ENCODE results near the gene DEPDC4. TPM values are rescaled to one million over a fixed set of nuclear protein-coding genes. Genes with fewer than 3 reads are reported as not detected.

DEPDC4 gene
- total RNA-seq, 4 donors from 2014 or later, result 1.2 TPM; not detected in 3

DNA sequence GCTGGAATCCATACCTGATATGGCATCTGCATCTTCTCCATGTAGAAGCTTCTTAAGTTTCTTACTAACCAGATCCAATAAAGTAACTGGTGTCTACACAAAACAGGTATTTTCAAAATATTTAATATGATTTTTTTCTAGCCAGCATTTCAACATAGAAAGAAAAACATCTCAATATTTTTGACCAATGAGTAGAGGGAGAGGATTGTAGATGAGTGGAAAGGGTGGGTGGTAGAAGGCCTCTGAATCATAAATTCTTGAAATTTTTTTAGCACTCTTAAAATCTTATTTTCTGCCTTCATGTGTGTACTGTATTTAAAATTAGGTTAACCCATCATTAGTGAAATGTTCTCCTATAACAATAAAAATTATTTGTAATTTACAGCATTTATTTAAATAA lies 18.0 kb downstream of the DEPDC4 start:
- TF ChIP-seq POLR2A (IDR thresholded peaks at IDR 0.05) (no peak), EP300 (IDR thresholded peaks at IDR 0.05) (no peak)

DNA sequence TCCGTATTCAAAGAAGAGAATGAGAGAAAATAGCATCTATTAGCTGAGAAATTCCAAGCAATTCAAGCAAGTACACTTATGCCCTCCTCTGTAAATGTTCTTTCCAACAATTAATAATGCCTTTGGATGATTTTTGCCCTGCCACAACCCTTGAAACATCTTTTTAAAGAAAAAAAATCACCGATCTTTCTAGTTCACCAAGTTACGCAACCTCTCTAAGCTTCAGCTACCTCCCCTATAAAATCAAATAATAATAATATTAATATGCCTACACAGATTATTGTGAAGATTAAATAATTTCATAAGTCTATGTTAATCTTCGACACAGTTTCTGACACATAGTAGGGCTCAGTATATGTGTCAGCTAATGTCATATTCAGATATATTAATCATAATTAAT lies 19.1 kb downstream of the DEPDC4 start:
- Histone ChIP-seq H3K9me3 (no peaks in the 10 kb centered on the region), H3K36me3 (no peaks in the 10 kb centered on the region), H3K27me3 (no peaks in the 10 kb centered on the region), H3K27ac (no peak overlapping the region), H3K4me3 (no peak overlapping the region), H3K4me1 (no peaks in the 10 kb centered on the region)
- TF ChIP-seq EP300 (IDR thresholded peaks at IDR 0.05), result no peak
- TF ChIP-seq, protein P1, sequence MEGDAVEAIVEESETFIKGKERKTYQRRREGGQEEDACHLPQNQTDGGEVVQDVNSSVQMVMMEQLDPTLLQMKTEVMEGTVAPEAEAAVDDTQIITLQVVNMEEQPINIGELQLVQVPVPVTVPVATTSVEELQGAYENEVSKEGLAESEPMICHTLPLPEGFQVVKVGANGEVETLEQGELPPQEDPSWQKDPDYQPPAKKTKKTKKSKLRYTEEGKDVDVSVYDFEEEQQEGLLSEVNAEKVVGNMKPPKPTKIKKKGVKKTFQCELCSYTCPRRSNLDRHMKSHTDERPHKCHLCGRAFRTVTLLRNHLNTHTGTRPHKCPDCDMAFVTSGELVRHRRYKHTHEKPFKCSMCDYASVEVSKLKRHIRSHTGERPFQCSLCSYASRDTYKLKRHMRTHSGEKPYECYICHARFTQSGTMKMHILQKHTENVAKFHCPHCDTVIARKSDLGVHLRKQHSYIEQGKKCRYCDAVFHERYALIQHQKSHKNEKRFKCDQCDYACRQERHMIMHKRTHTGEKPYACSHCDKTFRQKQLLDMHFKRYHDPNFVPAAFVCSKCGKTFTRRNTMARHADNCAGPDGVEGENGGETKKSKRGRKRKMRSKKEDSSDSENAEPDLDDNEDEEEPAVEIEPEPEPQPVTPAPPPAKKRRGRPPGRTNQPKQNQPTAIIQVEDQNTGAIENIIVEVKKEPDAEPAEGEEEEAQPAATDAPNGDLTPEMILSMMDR (IDR thresholded peaks at IDR 0.05), result no peak
- TF ChIP-seq POLR2A (IDR thresholded peaks at IDR 0.05), result no peak
- WGBS, 2 donors, result 94% methylated on average over 4 of the region's 4 CpGs
- no peak for DNase-seq (ENCODE audit: low spot score in 2 of 2)

More for the DNA sequence above, 18.0 kb downstream of the DEPDC4 start:
- no peaks in the 10 kb centered on the region for H3K9me3 ChIP-seq
- H3K4me1 ChIP-seq, result no peaks in the 10 kb centered on the region
- no peaks in the 10 kb centered on the region for H3K36me3 ChIP-seq
- no peaks in the 10 kb centered on the region for H3K27me3 ChIP-seq
- no peak overlapping the region for H3K4me3 ChIP-seq
- no peak for DNase-seq (ENCODE audit: low spot score in 2 of 2)
- H3K27ac ChIP-seq, result no peak overlapping the region

DNA sequence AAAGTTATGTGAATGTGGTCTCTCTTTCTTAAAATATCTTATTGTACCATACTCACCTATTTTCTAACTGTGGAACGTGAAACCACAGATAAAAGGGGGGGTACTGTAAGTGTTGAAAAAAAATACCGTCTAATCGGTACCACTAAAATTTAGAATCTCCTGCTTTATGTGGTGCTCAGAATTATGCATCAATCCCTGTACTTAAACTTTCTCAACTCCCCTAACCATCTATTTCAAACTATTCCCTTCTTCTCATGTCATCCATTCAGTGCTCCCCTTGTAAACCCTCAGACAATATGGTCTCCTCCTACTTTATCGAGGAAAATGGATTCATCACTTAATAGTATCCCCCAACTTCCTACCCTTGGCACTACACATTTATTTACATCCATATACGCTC lies 23.7 kb downstream of the DEPDC4 start:
- TF ChIP-seq EP300 (IDR thresholded peaks at IDR 0.05), result no peak
- TF ChIP-seq, protein P1 (IDR thresholded peaks at IDR 0.05), result no peak
- no peak for TF ChIP-seq POLR2A (IDR thresholded peaks at IDR 0.05)
- 92 to 93% methylated on average over 5 of the region's 5 CpGs for WGBS, 2 donors
- DNase-seq (ENCODE audit: low spot score in 2 of 2), result no peak
- H3K4me1 ChIP-seq, result no peaks in the 10 kb centered on the region
- H3K36me3 ChIP-seq, result no peaks in the 10 kb centered on the region
- H3K9me3 ChIP-seq, result no peaks in the 10 kb centered on the region
- H3K27ac ChIP-seq, result no peak overlapping the region
- H3K4me3 ChIP-seq, result no peak overlapping the region
- H3K27me3 ChIP-seq, result no peaks in the 10 kb centered on the region

DNA sequence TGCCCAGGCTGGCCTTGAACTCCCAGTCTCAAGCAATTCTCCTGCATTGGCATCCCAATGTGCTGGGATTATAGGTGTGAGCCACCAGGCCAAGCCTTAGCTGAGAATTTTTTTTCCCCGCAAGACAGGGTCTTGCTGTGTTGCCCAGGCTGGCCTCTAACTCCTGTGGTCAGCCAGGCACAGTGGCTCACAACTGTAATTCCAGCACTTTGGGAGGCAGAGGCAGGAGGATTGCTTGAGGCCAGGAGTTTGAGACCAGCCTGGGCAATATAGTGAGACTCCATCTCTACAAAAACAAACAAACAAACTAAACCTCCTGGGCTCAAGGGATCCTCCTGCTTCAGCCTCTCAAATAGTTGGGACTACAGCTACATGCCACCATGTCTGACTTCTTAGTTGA lies 27.3 kb downstream of the DEPDC4 start:
- H3K9me3 ChIP-seq, result no peaks in the 10 kb centered on the region

DNA sequence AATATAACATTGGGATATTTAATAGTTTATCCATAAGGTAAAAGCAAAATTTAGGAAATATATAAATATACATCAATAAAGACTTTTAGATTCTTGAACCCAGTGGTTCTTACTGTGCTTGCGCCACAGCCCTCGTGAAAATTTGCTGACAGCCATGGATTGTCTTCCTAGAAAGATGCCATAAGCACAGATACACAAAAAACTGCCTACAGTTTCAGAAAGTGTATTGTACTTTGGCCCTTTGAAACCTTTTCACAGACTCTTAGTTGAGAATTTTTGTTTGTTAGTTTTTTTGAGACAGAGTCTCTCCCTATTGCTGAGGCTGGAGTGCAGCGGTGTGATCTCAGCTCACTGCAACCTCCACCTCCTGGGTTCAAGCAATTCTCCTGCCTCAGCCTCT lies 28.1 kb downstream of the DEPDC4 start:
- Histone ChIP-seq H3K9me3 (no peaks in the 10 kb centered on the region), H3K27ac (no peak overlapping the region), H3K4me3 (no peak overlapping the region), H3K4me1 (peaks cover 0 to 12% (median 0%) of the 10 kb centered on the region in 4 donors), H3K36me3 (no peaks in the 10 kb centered on the region), H3K27me3 (no peaks in the 10 kb centered on the region)
- 93 to 96% methylated on average over 3 of the region's 3 CpGs for WGBS, 2 donors
- no peak for DNase-seq (ENCODE audit: low spot score in 2 of 2)
- TF ChIP-seq POLR2A (IDR thresholded peaks at IDR 0.05), result no peak
- no peak for TF ChIP-seq EP300 (IDR thresholded peaks at IDR 0.05)
- TF ChIP-seq, protein P1 (IDR thresholded peaks at IDR 0.05), result no peak

More for the DNA sequence above, 27.3 kb downstream of the DEPDC4 start:
- no peak for DNase-seq (ENCODE audit: low spot score in 2 of 2)
- Histone ChIP-seq H3K4me1 (peaks cover 0 to 6% (median 0%) of the 10 kb centered on the region in 4 donors), H3K27ac (no peak overlapping the region), H3K27me3 (no peaks in the 10 kb centered on the region), H3K36me3 (no peaks in the 10 kb centered on the region), H3K4me3 (no peak overlapping the region)
- TF ChIP-seq POLR2A (IDR thresholded peaks at IDR 0.05) (no peak), EP300 (IDR thresholded peaks at IDR 0.05) (no peak)
- TF ChIP-seq, protein P1 (IDR thresholded peaks at IDR 0.05), result no peak
- WGBS, 2 donors, result 83 to 94% methylated on average over 1 of the region's 1 CpG

Data from tibial nerve (tissue), 4 donors.